Lower lobe of right lung (tissue), 2 donors: ENCODE measurements around the gene KRTAP6-1. TPM values are rescaled to one million over a fixed set of nuclear protein-coding genes. Genes with fewer than 3 reads are reported as not detected.

ENCODE experiments used
- ATAC-seq, 2 donors: fragments of 200-7000 bp; cut with Tn5 transposase; one replicate each; pipeline ENCODE4 v1.9.1; 2020 to 2022; ENCODE audit warnings: mild to moderate bottlenecking in 2 of 2, moderate library complexity in 2 of 2
- DNase-seq: peaks from one replicate; pipeline ENCODE4 v3.0.0-alpha.2; 2020
- H3K27ac ChIP-seq: fragments of 200-600 bp; one replicate; pipeline ENCODE4 v1.8.0; 2022
- H3K27me3 ChIP-seq: fragments of 200-600 bp; one replicate; pipeline ENCODE4 v1.8.0; 2022; ENCODE audit warnings: low read depth
- H3K36me3 ChIP-seq: fragments of 200-600 bp; one replicate; pipeline ENCODE4 v1.8.0; 2022; ENCODE audit warnings: mild to moderate bottlenecking
- H3K4me1 ChIP-seq: fragments of 200-600 bp; one replicate; pipeline ENCODE4 v1.8.0; 2022
- H3K4me3 ChIP-seq: fragments of 200-600 bp; one replicate; pipeline ENCODE4 v1.8.0; 2022; ENCODE audit warnings: mild to moderate bottlenecking
- H3K9me3 ChIP-seq: fragments of 200-600 bp; one replicate; pipeline ENCODE4 v1.8.0; 2022
- intact Hi-C: fragments of 100-400 bp; cut with DNase I; formaldehyde crosslinking; loops from one replicate; pipeline ENCODE4 v1.11.0; 2022
- total RNA-seq: library from RNA; stranded (reverse); fragmentation: NEBNext Ultra II Directional; extraction: Animal tissue kit (Norgen Biotek cat#: 25700); gene quantifications from one replicate; pipeline ENCODE4 v1.2.1, GENCODE V29; 2021
- TF ChIP-seq, protein P1 (sequence below): fragments of 200-600 bp; IDR thresholded peaks from one replicate; pipeline ENCODE4 v1.8.0; 2022; ENCODE audit warnings: antibody characterized with exemption, mild to moderate bottlenecking
- donor health status: DM: no; HTN: yes; CAD: no; lungs with severe emphysema.

Gene KRTAP6-1
- total RNA-seq, 1 donor from 2014 or later = not detected

DNA sequence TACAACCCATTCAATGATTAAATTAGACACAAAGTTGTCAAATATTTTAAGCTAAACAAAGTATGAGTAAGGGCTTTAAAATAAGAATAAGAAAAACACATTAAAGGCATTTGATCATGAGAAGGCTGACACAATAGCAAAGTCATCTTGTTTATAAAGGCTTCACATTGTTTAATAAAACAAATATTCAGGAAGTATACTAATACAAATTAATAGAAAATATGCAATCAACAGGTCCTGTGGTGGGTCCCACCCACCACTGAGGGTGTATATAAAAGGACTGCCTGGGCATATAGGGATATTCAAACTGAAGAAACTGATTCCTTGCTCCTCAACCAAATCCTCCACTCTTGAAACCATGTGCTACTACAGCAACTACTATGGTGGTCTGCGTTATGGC is 21.2 kb upstream of the KRTAP6-1 start, which contains the start of gene KRTAP20-2:
KRTAP20-2 (plus strand) TSS at position 301 of the 400 bp plus-strand sequence; CDS start at position 359, 58 bp downstream.
- ATAC-seq = no peak
- no peaks in the 10 kb centered on the region for H3K27me3 ChIP-seq

GRCh38 chr21:30629200-30629599 is 15.5 kb upstream of the KRTAP6-1 start:
- ATAC-seq (no peak), DNase-seq (no peak)
- H3K27ac ChIP-seq = no peak overlapping the region
- no peak overlapping the region for H3K4me3 ChIP-seq
- H3K9me3 ChIP-seq = no peaks in the 10 kb centered on the region
- no peaks in the 10 kb centered on the region for H3K36me3 ChIP-seq
- TF ChIP-seq, protein P1, sequence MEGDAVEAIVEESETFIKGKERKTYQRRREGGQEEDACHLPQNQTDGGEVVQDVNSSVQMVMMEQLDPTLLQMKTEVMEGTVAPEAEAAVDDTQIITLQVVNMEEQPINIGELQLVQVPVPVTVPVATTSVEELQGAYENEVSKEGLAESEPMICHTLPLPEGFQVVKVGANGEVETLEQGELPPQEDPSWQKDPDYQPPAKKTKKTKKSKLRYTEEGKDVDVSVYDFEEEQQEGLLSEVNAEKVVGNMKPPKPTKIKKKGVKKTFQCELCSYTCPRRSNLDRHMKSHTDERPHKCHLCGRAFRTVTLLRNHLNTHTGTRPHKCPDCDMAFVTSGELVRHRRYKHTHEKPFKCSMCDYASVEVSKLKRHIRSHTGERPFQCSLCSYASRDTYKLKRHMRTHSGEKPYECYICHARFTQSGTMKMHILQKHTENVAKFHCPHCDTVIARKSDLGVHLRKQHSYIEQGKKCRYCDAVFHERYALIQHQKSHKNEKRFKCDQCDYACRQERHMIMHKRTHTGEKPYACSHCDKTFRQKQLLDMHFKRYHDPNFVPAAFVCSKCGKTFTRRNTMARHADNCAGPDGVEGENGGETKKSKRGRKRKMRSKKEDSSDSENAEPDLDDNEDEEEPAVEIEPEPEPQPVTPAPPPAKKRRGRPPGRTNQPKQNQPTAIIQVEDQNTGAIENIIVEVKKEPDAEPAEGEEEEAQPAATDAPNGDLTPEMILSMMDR = no peak
- H3K27me3 ChIP-seq = no peaks in the 10 kb centered on the region
- H3K4me1 ChIP-seq = no peaks in the 10 kb centered on the region
- intact Hi-C loops = no loop called here

More for the DNA sequence above, 21.2 kb upstream of the KRTAP6-1 start, which contains the start of gene KRTAP20-2:
- Histone ChIP-seq H3K9me3 (no peaks in the 10 kb centered on the region), H3K27ac (no peak within 1 kb of the TSS), H3K4me3 (no peak within 1 kb of the TSS), H3K36me3 (no peaks in the 10 kb centered on the region), H3K4me1 (no peaks in the 10 kb centered on the region)
- TF ChIP-seq, protein P1 = no peak
- no peak for DNase-seq
- intact Hi-C loops = no loop called here

- TF ChIP-seq, protein P1 = no peak
- no peaks in the 10 kb centered on the region for H3K36me3 ChIP-seq
- intact Hi-C loops = no loop called here
- DNase-seq (no peak), ATAC-seq (no peak)
- H3K9me3 ChIP-seq = no peaks in the 10 kb centered on the region
- H3K27me3 ChIP-seq = no peaks in the 10 kb centered on the region
- no peak overlapping the region for H3K4me3 ChIP-seq
- no peaks in the 10 kb centered on the region for H3K4me1 ChIP-seq
- H3K27ac ChIP-seq = no peak overlapping the region
Observed at GRCh38 chr21:30628109-30628508, 14.4 kb upstream of the KRTAP6-1 start.

GRCh38 chr21:30625449-30626165 is 11.9 kb upstream of the KRTAP6-1 start:
- peak; percentile 13 to 16 for ATAC-seq
- no peak for DNase-seq
- intact Hi-C loops = no loop called here
- H3K36me3 ChIP-seq = no peaks in the 10 kb centered on the region
- no peaks in the 10 kb centered on the region for H3K4me1 ChIP-seq
- H3K9me3 ChIP-seq = no peaks in the 10 kb centered on the region
- no peak overlapping the region for H3K27ac ChIP-seq
- H3K27me3 ChIP-seq = no peaks in the 10 kb centered on the region
- no peak overlapping the region for H3K4me3 ChIP-seq
- TF ChIP-seq, protein P1 = no peak

- TF ChIP-seq, protein P1 = no peak
- Histone ChIP-seq H3K27me3 (no peaks in the 10 kb centered on the region), H3K9me3 (no peaks in the 10 kb centered on the region), H3K27ac (no peak overlapping the region), H3K4me1 (no peaks in the 10 kb centered on the region), H3K4me3 (no peak overlapping the region), H3K36me3 (no peaks in the 10 kb centered on the region)
- ATAC-seq (no peak), DNase-seq (no peak)
- intact Hi-C loops = no loop called here
Observed at GRCh38 chr21:30623362-30623761, 9.6 kb upstream of the KRTAP6-1 start.
